ENCODE data around the gene LTB4R.

LTB4R gene, protein sequence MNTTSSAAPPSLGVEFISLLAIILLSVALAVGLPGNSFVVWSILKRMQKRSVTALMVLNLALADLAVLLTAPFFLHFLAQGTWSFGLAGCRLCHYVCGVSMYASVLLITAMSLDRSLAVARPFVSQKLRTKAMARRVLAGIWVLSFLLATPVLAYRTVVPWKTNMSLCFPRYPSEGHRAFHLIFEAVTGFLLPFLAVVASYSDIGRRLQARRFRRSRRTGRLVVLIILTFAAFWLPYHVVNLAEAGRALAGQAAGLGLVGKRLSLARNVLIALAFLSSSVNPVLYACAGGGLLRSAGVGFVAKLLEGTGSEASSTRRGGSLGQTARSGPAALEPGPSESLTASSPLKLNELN

DNA sequence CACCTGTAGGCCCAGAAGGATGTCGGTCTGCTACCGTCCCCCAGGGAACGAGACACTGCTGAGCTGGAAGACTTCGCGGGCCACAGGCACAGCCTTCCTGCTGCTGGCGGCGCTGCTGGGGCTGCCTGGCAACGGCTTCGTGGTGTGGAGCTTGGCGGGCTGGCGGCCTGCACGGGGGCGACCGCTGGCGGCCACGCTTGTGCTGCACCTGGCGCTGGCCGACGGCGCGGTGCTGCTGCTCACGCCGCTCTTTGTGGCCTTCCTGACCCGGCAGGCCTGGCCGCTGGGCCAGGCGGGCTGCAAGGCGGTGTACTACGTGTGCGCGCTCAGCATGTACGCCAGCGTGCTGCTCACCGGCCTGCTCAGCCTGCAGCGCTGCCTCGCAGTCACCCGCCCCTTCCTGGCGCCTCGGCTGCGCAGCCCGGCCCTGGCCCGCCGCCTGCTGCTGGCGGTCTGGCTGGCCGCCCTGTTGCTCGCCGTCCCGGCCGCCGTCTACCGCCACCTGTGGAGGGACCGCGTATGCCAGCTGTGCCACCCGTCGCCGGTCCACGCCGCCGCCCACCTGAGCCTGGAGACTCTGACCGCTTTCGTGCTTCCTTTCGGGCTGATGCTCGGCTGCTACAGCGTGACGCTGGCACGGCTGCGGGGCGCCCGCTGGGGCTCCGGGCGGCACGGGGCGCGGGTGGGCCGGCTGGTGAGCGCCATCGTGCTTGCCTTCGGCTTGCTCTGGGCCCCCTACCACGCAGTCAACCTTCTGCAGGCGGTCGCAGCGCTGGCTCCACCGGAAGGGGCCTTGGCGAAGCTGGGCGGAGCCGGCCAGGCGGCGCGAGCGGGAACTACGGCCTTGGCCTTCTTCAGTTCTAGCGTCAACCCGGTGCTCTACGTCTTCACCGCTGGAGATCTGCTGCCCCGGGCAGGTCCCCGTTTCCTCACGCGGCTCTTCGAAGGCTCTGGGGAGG lies at the start of gene LTB4R:
Gene LTB4R, plus strand, starts transcription at position 857 of the 959 bp plus-strand sequence. CDS start 4,150 bp downstream, outside the sequence.
- peak; percentile 90 for DNase-seq

DNA sequence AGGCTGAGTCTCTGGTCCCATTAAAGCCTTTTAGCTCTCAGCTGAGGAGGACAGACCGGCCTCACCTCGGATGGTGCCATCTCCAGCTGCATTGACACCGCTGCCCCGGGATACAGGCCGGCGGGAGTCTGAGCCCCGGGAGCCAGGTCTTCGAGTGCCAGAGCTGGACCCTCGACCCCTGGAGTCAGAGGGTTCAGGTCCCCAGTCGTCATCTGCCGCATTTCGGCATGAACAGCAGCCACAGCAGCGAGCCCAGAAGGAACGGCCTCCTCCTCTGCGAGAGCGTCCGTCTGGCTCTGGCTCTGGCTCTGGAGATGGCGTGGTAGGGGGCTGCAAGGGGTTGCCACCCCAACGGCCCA lies 49.4 kb upstream of the LTB4R start:
- no peak for DNase-seq

DNA sequence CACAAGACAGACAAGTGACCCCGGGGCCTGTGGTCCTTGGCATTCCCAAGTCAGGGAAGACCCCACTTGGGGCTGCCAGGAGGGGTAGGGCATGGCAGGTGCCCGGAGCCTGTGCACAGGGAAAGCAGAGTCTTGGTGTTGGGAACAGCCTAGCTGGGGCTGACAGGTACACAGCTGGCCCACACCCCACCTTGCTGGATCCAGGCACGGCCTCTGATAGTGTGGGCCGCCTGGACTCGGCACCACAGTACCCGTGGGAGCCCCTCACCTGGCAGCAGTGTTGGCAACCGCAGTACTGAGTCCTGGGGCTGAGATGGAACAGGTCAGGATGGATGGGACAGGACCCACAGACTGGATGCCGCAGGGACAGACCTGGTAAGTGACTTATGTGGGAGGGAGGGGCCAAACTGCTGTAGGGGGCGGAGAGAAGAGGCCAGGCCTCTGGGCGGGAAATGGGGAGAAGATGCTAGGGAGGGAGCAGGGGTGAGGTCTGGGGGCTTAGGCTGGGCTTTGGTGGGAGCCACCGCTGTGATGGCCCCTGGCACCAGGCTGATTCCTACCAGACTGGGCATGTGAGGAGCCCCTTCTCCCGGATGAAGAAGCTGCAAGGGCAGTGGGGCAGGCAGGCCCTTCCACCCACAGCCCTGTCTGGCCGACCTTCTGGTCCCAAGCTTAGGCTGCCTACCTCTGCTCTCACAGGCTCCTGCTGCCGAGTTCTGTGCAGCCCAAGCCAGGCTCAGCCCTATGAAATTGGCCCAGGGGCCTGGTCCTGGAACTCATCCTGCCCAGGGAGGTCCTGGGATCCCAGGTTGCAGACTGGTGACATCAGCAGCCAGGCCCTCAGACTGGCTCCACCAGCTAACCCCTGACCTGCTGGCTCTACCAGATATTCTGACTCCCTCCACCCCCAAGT lies 48.2 kb upstream of the LTB4R start, which contains the start of gene TGM1:
Gene TGM1, minus strand, starts transcription at position 357 of the 913 bp plus-strand sequence. CDS start 825 bp downstream, outside the sequence.
- DNase-seq: no peak

DNA sequence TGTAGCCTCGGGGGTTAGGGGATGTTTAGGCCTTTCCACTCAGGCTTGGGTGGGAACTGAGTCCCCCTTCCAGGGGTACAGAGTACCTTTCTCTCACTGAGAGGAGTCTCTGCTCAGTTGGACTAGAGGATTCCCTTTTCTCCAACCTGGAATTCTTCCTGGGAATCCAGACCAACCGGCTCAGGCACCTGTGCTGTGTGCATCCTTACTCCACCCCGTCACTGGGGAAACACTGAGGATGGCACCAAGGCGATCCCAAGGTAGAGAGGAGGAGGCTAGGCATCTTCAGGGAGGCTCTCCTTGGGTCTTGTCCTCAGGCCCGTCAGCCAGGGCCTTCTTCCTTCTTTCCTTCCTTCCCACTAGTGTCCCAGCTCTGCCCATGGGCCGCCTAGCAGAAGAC lies 47.5 kb upstream of the LTB4R start:
- DNase-seq: no peak

DNA sequence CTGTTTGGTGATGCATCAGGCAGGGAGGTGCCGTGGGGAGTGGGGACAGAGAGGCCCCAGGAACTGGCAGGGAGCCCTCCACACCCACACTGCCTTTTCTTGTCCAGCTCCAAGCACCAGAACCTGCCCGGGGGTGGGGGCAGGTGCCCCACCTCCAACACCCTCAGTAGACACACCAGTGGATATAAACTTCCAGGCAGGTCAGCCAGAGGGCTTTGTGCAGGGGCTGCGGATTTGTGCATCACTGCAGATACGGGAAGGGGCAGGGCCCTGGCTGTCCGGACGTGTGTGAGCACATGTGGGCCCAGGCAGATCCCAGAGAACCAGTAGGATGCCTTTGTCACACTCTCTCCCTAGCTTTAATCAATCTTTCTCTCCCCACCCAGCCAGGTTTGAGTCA lies 47.0 kb upstream of the LTB4R start:
- no peak for DNase-seq

DNA sequence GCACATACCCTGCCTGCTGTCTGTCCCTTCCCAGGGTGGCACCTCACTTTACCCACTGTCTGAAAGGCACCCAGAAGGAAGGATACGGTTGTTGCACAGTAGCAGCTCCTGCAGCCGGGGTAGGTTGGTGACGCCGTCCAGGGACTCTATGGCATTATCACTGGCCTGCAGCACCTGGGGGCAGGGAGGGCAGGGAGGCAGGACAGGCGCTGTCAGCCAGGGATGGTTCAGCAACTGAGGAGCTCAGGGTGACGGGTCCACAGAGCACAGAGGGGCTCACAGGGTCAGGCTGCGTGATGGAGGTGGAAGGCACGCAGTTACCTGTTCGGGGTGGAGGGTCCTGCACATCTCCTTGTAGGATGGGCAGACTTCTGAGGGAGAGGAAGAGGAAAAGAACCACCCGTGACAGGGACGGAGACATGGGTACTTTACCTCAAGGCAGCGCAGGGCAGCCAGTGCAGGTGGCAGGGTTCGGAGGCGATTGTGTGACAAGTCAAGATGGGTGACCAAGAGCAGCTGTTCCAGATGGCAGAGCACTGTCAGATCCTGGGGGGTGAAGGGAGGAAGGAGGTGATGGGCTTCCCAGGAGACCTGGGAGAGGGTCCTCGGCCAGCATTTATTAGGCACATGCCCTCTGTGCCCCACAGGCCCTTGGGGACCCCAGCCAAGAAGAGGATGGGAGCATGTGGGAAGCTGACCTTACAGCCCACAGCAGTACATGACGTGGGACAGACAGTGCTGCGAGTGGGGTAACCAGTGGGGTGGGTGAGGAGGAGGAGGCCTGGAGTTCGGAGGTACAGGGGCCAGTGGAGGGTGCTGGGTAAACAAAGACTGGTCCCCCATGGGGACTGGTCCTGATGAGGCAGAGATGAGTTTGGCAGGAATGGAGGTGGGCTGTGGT lies 44.7 kb upstream of the LTB4R start:
- no peak for DNase-seq

DNA sequence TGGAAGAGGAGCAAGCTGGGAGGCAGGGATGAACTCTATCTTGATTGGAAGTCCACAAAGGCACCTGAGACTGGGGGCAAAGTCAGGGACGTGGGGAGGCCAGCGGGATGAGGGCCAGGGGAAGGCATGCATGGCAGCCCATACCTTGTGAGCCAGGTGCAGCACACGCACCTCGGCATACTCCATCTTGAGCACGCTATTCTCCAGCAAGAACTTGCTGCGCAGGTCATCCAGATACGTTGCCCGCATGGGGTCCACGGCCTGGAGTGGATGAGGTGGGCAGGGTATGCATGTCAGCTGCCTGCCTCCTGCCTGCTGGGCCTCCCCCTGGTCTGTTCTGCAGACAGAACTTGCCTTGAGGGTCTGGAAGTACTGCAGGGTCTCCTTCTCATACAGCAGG lies 43.8 kb upstream of the LTB4R start:
- DNase-seq: no peak

DNA sequence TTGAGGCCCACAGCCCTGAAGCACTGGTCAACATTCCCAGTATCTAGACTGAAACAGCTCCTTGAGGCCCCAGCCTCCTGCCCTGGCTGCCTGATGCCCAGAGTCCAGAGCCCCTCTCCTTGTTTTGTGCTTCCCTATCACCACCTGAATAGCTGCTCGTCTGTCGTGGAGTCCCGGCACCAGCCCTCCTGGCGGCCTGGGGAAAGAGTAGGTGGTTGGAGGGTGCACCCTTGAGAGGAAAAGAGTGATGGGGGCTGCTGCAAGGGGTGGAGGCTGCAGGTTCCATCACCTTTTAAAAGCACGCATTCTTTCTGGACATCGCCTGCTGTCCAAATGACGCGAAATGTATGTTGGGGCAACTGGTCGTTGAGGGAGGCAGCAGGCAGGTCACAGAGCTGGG lies 43.1 kb upstream of the LTB4R start:
- DNase-seq: no peak

DNA sequence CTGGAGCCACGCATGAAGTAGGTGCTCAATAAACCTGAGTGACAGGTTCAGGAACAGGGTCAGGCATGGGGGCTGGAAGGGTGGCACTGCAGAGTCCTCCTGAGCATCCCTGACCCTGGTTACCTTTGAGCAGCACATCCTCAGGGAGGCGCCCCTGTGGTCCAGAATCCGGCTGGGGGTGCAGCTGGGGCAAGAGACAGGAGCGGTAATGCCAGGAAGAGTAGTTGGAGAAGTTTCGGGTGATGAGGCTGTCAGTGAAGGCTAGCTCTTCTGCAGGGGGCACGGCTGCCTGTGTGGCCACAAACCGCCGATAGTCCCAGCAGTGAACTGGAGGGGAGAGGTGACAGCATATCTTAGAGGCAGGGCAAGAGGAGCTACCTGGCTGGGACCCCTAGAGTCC lies 41.9 kb upstream of the LTB4R start:
- DNase-seq: no peak

DNA sequence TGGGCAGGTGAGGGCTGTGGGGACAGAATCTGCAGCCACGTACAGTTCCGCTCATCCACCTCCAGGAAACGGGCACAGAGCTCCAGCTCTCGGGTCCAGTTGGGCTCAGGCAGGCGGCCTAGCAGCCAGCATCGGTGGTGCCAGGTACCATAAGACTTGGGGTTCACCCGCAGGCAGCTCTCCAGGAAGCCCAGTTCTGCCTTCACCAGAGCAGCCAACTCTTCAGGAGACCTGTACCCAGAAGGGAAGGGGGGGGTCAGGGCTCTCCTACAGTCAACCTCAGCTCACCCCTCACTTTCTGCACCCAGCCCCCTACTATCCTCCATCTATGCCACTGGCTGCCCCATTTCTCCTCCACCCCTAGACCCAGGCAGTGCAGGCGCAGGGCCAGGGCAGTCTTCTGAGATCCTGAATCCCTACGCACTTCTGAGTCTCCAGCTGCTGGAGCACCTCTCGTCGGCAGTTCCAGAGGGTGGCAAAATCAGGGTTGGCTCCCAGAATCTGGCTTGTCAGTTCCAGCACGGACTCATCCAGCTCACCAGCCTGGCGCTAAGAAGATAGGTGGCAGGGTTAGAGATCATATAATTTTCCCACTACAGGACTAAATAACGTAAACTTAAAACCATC lies 41.3 kb upstream of the LTB4R start:
- no peak for DNase-seq

DNA sequence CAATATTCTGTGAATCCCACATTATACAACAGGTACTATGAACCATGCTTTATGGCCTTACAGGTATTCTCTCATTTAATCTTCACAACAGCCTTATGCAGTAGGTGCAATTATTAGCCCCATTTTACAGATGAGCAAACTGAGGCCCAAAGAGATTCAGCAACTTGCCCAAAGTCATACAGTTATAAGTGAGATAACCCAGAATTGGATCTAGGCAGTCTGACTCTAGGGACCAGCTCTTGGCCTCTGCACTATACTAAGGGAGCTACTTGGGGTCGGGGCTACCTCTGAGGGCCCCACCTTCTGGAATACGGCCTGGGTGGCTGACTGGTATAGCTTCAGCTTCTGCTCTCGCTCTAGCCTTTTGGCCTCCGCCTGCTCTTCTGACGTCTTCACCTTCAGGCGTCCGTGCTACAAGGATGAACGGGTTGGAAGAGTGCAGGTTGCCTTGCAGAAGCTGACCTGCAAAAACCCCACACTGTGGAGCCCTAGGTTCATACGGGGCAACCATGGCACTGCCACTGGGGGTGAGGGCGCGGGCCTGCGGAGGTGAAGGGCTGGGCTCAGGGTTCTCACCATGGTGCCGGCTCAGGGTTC lies 40.7 kb upstream of the LTB4R start:
- no peak for DNase-seq

DNA sequence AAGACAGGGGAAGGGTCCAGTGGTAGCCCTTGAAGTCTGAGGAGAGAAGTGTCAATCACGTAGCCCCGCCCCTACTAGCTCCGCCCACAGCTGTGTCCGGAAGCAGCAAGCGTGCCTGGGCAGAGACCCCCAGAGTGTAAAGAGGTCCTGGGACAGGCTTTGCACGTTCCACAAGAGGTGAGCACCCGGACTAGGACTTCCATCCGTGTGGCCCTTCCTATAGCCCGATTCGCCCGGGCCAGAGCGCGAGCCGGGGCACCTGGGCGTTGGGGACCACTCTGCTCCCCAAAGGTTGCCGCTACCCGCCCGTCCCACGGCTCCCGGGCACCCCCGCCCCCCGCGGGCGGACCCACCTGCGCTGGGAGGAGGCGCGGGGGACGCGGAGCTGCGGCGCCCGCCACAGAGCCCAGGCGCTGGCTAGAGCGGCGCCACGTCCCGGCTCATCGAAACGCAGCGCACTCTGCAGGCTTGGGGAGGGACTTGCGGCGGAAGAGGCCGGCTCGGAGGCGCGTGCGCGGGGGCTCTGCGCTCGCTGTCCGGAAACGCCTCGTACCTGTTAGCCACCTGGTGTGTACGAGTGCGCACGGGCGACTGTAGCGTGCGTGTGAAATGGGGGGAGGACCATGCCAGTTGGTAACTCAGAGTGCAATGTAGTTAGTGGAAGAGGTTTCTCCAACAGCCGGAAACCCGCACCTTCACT lies 40.0 kb upstream of the LTB4R start, which contains the start of gene RABGGTA:
Gene RABGGTA, minus strand, starts transcription at position 464 of the 700 bp plus-strand sequence. CDS start 482 bp downstream, outside the sequence.
- peak; percentile 95 for DNase-seq

DNA sequence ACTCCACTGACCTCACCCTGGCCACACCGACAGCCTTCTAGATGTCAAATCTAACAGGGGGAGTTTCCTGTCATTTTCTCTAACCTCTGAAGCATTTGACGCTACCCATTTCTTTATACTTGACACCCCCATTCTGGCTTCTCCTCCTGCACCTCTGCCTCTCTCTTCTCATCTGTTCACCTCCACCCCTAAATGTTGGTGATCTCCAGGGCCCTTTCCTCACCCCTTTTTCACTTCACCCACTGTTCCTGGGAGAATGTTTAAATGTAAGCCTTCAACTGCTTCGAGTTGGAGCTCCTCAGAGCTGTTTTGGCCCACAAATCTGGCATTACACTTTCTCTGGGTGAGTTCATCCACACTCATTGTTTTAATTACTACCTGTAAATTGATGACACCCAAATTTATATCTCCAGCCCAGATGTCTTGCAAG lies 39.5 kb upstream of the LTB4R start:
- no peak for DNase-seq

DNA sequence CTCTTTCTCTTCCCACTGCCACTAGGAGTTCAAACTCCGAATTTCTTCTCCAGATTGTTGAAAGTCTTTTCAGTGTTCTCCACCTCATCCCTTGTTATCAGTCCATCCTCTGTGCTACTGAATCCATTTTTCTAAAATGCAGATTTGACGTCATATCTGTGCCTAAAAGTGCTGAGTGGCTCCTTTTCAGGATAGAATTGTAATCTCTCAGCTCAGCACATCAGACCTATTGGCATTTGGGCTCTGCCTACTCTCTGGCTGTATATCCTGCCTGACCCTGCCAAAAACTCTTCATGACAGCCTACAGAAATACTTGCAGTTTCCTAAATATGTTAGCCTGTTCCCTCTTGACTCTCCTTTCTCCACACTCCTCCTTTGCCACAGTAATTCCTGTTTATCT lies 38.8 kb upstream of the LTB4R start:
- no peak for DNase-seq

DNA sequence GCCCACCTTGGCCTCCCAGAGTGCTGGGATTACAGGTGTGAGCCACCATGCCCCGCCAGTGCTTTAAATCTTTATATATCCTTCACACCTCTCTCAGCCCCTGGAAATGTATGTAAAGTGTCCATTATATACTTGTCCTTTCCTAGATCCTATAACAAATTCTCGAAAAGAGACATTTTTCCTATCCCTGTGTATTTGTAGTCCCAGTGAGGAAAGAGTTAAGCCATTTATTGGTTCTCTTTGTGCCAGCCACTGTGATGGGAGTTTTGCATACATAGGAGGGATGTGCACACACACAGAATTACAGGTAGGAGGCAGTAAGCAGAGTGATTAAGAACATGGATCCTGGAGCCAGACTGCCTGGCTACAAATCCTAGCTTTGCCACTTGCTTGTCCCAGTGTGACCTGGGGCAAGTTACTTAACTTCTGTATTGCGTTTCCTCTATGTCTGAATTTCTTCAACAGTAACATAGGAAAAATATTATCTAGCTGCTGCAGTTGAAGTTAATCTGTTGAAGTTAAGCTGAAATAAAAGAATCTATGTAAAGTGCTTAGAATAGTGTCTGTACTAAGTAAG lies 37.8 kb upstream of the LTB4R start:
- DNase-seq: no peak

DNA sequence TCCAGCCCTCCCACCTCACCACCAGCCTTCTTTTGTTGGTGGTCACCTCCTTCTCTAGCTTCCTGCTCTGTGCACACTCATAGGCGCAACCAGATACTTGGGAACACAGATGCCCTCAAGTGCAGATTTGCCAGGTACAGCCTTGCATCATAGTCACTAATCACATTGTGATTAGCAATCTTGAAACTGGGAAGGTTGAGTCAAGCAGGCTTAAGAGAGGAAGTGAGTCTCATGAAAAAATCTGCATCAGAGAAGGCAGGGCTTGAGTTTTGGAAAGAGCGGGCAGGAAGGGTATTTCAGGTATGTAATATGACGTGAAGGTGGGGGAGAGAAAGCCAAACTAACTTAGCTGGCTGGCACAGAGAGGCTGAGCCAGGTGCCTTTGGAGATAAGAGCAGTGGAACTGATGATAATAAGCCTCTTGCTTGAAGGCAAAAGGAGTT lies 37.2 kb upstream of the LTB4R start:
- no peak for DNase-seq

DNA sequence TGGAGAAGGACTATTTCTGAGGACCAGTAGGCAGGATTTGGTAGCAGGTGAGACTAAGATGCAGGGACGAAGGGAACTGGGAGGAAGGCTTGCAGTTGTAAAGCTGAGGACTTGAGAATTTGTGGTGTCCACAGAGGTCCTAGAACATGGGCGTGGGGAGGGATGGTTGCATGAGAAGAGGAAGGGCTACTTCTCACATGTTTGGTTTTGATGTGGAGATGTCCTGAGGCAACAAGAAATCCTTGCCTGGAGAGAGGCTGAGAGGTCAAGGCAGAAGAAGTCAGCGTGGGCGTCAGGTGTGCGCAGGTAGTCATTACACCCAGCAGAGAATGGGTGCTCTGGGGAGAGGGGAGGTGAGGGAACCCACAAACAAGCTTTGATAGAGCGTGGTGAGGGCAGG lies 34.2 kb upstream of the LTB4R start:
- no peak for DNase-seq

DNA sequence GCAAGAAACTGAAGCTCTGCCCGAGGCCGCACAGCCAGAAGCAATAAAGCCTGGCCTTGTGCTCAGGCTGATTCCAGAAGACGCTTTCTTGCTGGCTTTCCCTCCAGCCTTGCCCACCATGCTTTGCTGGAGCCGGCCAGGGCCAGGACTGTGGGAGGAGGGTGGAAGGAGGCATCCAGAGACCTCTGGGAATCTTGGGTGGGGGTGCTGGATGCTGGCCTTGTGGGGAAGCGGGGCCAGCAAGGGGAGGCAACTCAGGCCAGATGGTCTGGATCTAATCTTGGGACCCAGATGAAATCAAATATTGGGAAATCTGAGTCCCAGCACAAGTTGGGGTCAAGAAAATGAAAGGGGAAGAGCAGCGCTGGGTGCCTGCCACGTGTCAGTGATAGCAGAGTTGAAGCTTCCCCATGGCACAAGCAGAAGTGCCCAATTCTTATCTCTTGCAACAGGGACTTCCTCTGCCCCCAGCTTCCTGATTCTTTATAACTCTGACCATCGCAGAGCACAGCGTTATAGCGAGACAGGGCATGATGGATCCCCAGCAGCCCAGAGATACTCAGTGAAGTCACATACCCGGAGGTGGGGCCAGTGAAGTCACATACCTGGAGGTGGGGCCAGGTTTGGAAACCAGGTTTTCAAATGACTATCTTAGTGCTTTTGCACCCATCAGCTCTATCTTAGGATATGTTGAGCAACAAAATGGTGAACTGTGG lies 33.5 kb upstream of the LTB4R start:
- no peak for DNase-seq

DNA sequence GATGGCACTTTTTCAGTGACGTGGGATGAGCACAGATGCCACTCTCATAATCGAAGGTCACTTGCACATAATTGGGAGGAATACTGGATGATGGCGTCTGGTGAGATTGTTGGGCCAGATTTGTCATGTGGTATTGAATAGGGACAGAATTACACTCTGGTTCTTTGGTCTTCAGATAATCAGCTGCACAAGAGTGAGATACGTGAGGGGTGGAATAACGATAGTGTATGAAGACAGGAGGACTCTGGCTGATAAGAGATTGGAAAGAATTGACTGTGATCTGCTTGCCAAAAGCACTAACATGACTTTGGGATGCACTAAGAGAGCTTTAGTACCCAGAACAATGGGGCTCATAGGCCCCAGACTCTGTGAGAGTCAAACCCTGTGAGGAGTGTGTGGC lies 32.9 kb upstream of the LTB4R start:
- no peak for DNase-seq

Data from eye (tissue), 1 donor.